Upper lobe of left lung (tissue), 6 donors: ENCODE results near the gene SPEM1. TPM values are rescaled to one million over a fixed set of nuclear protein-coding genes. Genes with fewer than 3 reads are reported as not detected.
A peak's percentile ranks its signal among the peaks of the same experiment; 100 is the strongest.

ENCODE experiments used
- ATAC-seq, 2 donors: fragments of 200-7000 bp; cut with Tn5 transposase; one replicate each; pipeline ENCODE4 v1.9.1; 2022; ENCODE audit warnings: mild to moderate bottlenecking in 2 of 2, moderate library complexity in 2 of 2; ENCODE audit not compliant: low FRiP score in 2 of 2
- DNase-seq, 2 donors: peaks; one replicate each; pipeline ENCODE4 v3.0.0-alpha.2; 2019 to 2020
- H3K27ac ChIP-seq, 4 donors: fragments of 200-600 bp; sonication (generic); one replicate each; pipeline ENCODE4 v1.5.1; 2016 to 2019
- H3K27me3 ChIP-seq, 4 donors: fragments of 200-600 bp; sonication (generic); one replicate each; pipeline ENCODE4 v1.5.1; 2017 to 2019
- H3K36me3 ChIP-seq, 4 donors: fragments of 200-600 bp; sonication (generic); one replicate each; pipeline ENCODE4 v1.5.1; 2016 to 2019
- H3K4me1 ChIP-seq, 4 donors: fragments of 200-600 bp; sonication (generic); one replicate each; pipeline ENCODE4 v1.5.1; 2018 to 2019
- H3K4me3 ChIP-seq, 4 donors: fragments of 200-600 bp; sonication (generic); one replicate each; pipeline ENCODE4 v1.5.1; 2017 to 2019; ENCODE audit warnings: mild to moderate bottlenecking in 2 of 4, moderate library complexity in 1 of 4
- H3K9me3 ChIP-seq, 4 donors: fragments of 200-600 bp; sonication (generic); one replicate each; pipeline ENCODE4 v1.5.1; 2018 to 2019
- EP300 ChIP-seq, 4 donors: sonication (generic); formaldehyde crosslinking; IDR thresholded peaks; one replicate each; pipeline ENCODE4 v1.5.1; 2017; ENCODE audit warnings: antibody characterized with exemption in 4 of 4, control low read depth in 2 of 4
- POLR2A ChIP-seq, 4 donors: fragments of 450-650 bp; IDR thresholded peaks; one replicate each; pipeline ENCODE4 v1.5.1; 2016 to 2017; ENCODE audit warnings: antibody characterized with exemption in 4 of 4, mild to moderate bottlenecking in 2 of 4
- POLR2AphosphoS5 ChIP-seq, 2 donors: sonication (generic); formaldehyde crosslinking; IDR thresholded peaks; one replicate each; pipeline ENCODE4 v1.5.1; 2017; ENCODE audit warnings: antibody characterized with exemption in 2 of 2
- WGBS, 2 donors: methylation state at CpG; one replicate each; pipeline ENCODE4 v1.1.5; 2017 to 2018; 5-methylcytosine and 5-hydroxymethylcytosine counted together
- total RNA-seq, 6 donors: library from RNA; depleted of rRNA in 4 of 6; stranded (reverse); fragments of >200 nt in 4 of 6; gene quantifications; one replicate each; pipeline versions ENCODE4 v1.1.0 to v1.2.1, GENCODE V29; 2016 to 2021
- TF ChIP-seq, protein P1 (sequence below), 6 experiments: fragments of 450-650 bp in 4 of 6; fragments of 200-600 bp in 2 of 6; sonication (generic) in 2 of 6; IDR thresholded peaks; one replicate each; pipeline ENCODE4 v1.5.1; 2016 to 2019; ENCODE audit warnings: antibody characterized with exemption in 6 of 6
- donor health status: DM: no; HTN: no; CAD: no; lungs with moderate emphysema.
- donor health status: DM: no; HTN: yes; CAD: no; lungs with severe emphysema.

SPEM1 gene
- total RNA-seq, 6 donors from 2014 or later = not detected

GRCh38 chr17:7403977-7404736 is 16.0 kb upstream of the SPEM1 start, which contains the start of gene TMEM256:
Gene TMEM256, minus strand, starts transcription at chr17:7404097. Its CDS starts 13 bp downstream, at chr17:7404084.
- DNase-seq (peak; percentile 95 to 99), ATAC-seq (peak; percentile 95 to 98)
- H3K9me3 ChIP-seq = no peaks in the 10 kb centered on the region
- H3K27me3 ChIP-seq = no peaks in the 10 kb centered on the region
- peaks cover 20 to 31% (median 25%) of the 10 kb centered on the region in 4 donors for H3K4me1 ChIP-seq
- no peak for TF ChIP-seq EP300 (IDR thresholded peaks at IDR 0.05)
- TF ChIP-seq POLR2AphosphoS5 (IDR thresholded peaks at IDR 0.05) = peak; percentile 66 to 96
- TF ChIP-seq, protein P1, sequence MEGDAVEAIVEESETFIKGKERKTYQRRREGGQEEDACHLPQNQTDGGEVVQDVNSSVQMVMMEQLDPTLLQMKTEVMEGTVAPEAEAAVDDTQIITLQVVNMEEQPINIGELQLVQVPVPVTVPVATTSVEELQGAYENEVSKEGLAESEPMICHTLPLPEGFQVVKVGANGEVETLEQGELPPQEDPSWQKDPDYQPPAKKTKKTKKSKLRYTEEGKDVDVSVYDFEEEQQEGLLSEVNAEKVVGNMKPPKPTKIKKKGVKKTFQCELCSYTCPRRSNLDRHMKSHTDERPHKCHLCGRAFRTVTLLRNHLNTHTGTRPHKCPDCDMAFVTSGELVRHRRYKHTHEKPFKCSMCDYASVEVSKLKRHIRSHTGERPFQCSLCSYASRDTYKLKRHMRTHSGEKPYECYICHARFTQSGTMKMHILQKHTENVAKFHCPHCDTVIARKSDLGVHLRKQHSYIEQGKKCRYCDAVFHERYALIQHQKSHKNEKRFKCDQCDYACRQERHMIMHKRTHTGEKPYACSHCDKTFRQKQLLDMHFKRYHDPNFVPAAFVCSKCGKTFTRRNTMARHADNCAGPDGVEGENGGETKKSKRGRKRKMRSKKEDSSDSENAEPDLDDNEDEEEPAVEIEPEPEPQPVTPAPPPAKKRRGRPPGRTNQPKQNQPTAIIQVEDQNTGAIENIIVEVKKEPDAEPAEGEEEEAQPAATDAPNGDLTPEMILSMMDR (IDR thresholded peaks at IDR 0.05) = peak in 3 of 6 experiments; percentile 3 to 40 (median 36)
- peak in 3 of 4 donors; percentile 59 to 98 (median 97) for TF ChIP-seq POLR2A (IDR thresholded peaks at IDR 0.05)
- WGBS, 2 donors = 0 to 1% methylated on average over 9 to 36 of the region's 49 CpGs
- peaks cover 0 to 2% (median 0%) of the 10 kb centered on the region in 4 donors for H3K36me3 ChIP-seq
- H3K4me3 ChIP-seq = peak within 1 kb of the TSS; percentile 67 to 94 (median 78)
- peak within 1 kb of the TSS; percentile 81 to 90 (median 89) for H3K27ac ChIP-seq

- Histone ChIP-seq H3K27me3 (no peaks in the 10 kb centered on the region), H3K27ac (peak overlapping the region; percentile 81 to 90 (median 89)), H3K4me3 (peak overlapping the region; percentile 57 to 94 (median 74)), H3K4me1 (peaks cover 20 to 31% (median 25%) of the 10 kb centered on the region in 4 donors), H3K36me3 (peaks cover 0 to 8% (median 0%) of the 10 kb centered on the region in 4 donors), H3K9me3 (no peaks in the 10 kb centered on the region)
- ATAC-seq (peak; percentile 32 to 75), DNase-seq (peak; percentile 32 to 94)
- 0 to 7% methylated on average over 3 to 14 of the region's 65 CpGs for WGBS, 2 donors
- peak in 2 of 4 donors; percentile 28 to 42 for TF ChIP-seq POLR2A (IDR thresholded peaks at IDR 0.05)
- TF ChIP-seq, protein P1 (IDR thresholded peaks at IDR 0.05) = no peak
- peak in 1 of 2 donors; percentile 9 for TF ChIP-seq POLR2AphosphoS5 (IDR thresholded peaks at IDR 0.05)
Measured at GRCh38 chr17:7404737-7405349, 15.3 kb upstream of the SPEM1 start.

DNA sequence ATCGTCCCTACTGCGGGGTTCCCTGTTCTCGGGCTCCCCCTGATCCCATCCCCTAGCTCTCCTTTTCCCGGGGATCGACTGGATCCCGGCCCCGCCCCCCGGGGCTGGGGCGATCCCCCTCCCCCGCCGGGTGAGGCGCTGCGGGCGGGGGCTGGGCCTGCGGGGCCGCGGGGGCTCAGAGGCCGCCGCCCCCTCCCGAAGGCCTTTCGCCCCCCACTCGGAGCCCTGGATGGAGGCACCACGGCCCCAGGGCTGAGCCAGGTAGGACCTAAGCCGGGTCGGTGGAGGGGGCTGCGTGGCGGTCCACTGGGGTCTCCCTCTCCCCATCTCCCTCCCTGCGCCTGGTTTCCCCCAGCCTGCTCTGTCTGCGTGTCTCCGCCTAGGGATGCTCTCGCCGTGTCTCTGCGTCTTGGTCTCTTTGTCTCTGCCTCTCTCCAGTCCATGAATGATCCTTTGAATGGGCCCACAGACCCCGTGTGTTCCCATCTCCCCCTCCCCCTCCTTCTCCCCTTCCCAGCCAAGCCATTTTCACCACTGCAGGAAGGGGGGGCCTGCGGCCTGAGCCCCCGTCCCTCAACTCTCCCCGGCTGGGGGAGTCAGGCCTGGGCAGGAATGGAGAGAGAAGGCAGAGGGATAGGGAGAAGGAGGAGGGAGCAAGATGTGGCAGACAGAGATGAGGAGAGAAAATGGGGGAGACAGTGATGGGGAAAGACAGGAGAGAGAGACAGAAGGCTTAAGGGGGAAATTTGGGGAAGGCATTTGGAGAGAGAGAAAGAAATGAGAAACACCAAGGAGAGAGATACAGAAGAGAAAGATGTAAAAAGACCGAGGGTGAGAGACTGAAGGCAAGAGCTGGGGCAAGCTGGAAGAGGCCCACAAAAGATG is 14.5 kb upstream of the SPEM1 start:
- no peaks in the 10 kb centered on the region for H3K9me3 ChIP-seq
- peaks cover 20 to 31% (median 25%) of the 10 kb centered on the region in 4 donors for H3K4me1 ChIP-seq
- peaks cover 0 to 8% (median 0%) of the 10 kb centered on the region in 4 donors for H3K36me3 ChIP-seq
- H3K4me3 ChIP-seq = peak overlapping the region; percentile 57 to 94 (median 74)
- DNase-seq (peak in 1 of 2 donors; percentile 86), ATAC-seq (no peak)
- no peaks in the 10 kb centered on the region for H3K27me3 ChIP-seq
- WGBS, 2 donors = 29 to 30% methylated on average over 18 to 20 of the region's 38 CpGs
- TF ChIP-seq EP300 (IDR thresholded peaks at IDR 0.05) = no peak
- TF ChIP-seq, protein P1 (IDR thresholded peaks at IDR 0.05) = no peak
- TF ChIP-seq POLR2A (IDR thresholded peaks at IDR 0.05) = no peak
- no peak for TF ChIP-seq POLR2AphosphoS5 (IDR thresholded peaks at IDR 0.05)
- peak overlapping the region; percentile 81 to 90 (median 89) for H3K27ac ChIP-seq

GRCh38 chr17:7406235-7406825 is 13.8 kb upstream of the SPEM1 start:
- WGBS, 2 donors = 69 to 78% methylated on average over 4 to 11 of the region's 12 CpGs
- peaks cover 0 to 8% (median 0%) of the 10 kb centered on the region in 4 donors for H3K36me3 ChIP-seq
- H3K4me1 ChIP-seq = peaks cover 20 to 31% (median 25%) of the 10 kb centered on the region in 4 donors
- H3K9me3 ChIP-seq = no peaks in the 10 kb centered on the region
- ATAC-seq (no peak), DNase-seq (no peak)
- H3K27me3 ChIP-seq = no peaks in the 10 kb centered on the region
- no peak overlapping the region for H3K4me3 ChIP-seq
- TF ChIP-seq EP300 (IDR thresholded peaks at IDR 0.05) = no peak
- no peak for TF ChIP-seq POLR2AphosphoS5 (IDR thresholded peaks at IDR 0.05)
- TF ChIP-seq, protein P1 (IDR thresholded peaks at IDR 0.05) = no peak
- no peak for TF ChIP-seq POLR2A (IDR thresholded peaks at IDR 0.05)
- H3K27ac ChIP-seq = peak overlapping the region in 1 of 4 donors; percentile 89
